Measurements from ENCODE around the gene ING5.
A peak's percentile ranks its signal among the peaks of the same experiment; 100 is the strongest.
"Not testable (repeated sequence)": the region's sequence is repeated elsewhere in the genome, so short reads cannot be mapped to it uniquely, and the experiment has no call there.

The ING5 gene

GRCh38 chr2:241734467-241735208 lies 32.8 kb downstream of the ING5 start, which contains the start of gene D2HGDH:
D2HGDH (plus strand) TSS chr2:241734630; CDS start chr2:241735225, 595 bp downstream.
- H3K4me1 ChIP-seq (ENCODE audit: control insufficient read depth in 5 of 5, insufficient read depth in 5 of 5, low read length in 5 of 5), result peaks cover 0 to 27% (median 25%) of the 10 kb centered on the region in 5 donors
- H3K9ac ChIP-seq (ENCODE audit: low read length in 5 of 5), result peak within 1 kb of the TSS in 4 of 5 donors; percentile 77 to 82 (median 78)
- H3K36me3 ChIP-seq (ENCODE audit: control insufficient read depth in 5 of 5, insufficient read depth in 5 of 5, low read length in 5 of 5), result peaks cover 0 to 8% (median 3%) of the 10 kb centered on the region in 5 donors

GRCh38 chr2:241736111-241736510 lies 34.3 kb downstream of the ING5 start:
- no peak overlapping the region for H3K27ac ChIP-seq (ENCODE audit: low read depth, low read length)
- H3K9me3 ChIP-seq (ENCODE audit: control insufficient read depth in 5 of 5, low read length in 5 of 5), result no peaks in the 10 kb centered on the region
- no peak overlapping the region for H3K4me3 ChIP-seq (ENCODE audit: low read depth in 1 of 5, low read length in 5 of 5)
- peaks cover 0 to 8% (median 4%) of the 10 kb centered on the region in 5 donors for H3K36me3 ChIP-seq (ENCODE audit: control insufficient read depth in 5 of 5, insufficient read depth in 5 of 5, low read length in 5 of 5)
- H3K9ac ChIP-seq (ENCODE audit: low read length in 5 of 5), result no peak overlapping the region
- H3K27me3 ChIP-seq (ENCODE audit: control insufficient read depth in 5 of 5, insufficient read depth in 4 of 5, low read length in 5 of 5), result no peaks in the 10 kb centered on the region
- H3K4me1 ChIP-seq (ENCODE audit: control insufficient read depth in 5 of 5, insufficient read depth in 5 of 5, low read length in 5 of 5), result peaks cover 0 to 30% (median 25%) of the 10 kb centered on the region in 5 donors

More at GRCh38 chr2:241734467-241735208, 32.8 kb downstream of the ING5 start, which contains the start of gene D2HGDH:
- H3K27me3 ChIP-seq (ENCODE audit: control insufficient read depth in 5 of 5, insufficient read depth in 4 of 5, low read length in 5 of 5), result no peaks in the 10 kb centered on the region
- no peaks in the 10 kb centered on the region for H3K9me3 ChIP-seq (ENCODE audit: control insufficient read depth in 5 of 5, low read length in 5 of 5)
- H3K27ac ChIP-seq (ENCODE audit: low read depth, low read length), result peak within 1 kb of the TSS; percentile 89
- H3K4me3 ChIP-seq (ENCODE audit: low read depth in 1 of 5, low read length in 5 of 5), result peak within 1 kb of the TSS in 4 of 5 donors; percentile 77 to 92 (median 88)

GRCh38 chr2:241738040-241738686 lies 36.3 kb downstream of the ING5 start:
- H3K36me3 ChIP-seq (ENCODE audit: control insufficient read depth in 5 of 5, insufficient read depth in 5 of 5, low read length in 5 of 5), result peaks cover 0 to 14% (median 5%) of the 10 kb centered on the region in 5 donors
- no peak overlapping the region for H3K4me3 ChIP-seq (ENCODE audit: low read depth in 1 of 5, low read length in 5 of 5)
- H3K4me1 ChIP-seq (ENCODE audit: control insufficient read depth in 5 of 5, insufficient read depth in 5 of 5, low read length in 5 of 5), result peaks cover 0 to 32% (median 25%) of the 10 kb centered on the region in 5 donors
- no peaks in the 10 kb centered on the region for H3K27me3 ChIP-seq (ENCODE audit: control insufficient read depth in 5 of 5, insufficient read depth in 4 of 5, low read length in 5 of 5)
- H3K9ac ChIP-seq (ENCODE audit: low read length in 5 of 5), result no peak overlapping the region
- no peak overlapping the region for H3K27ac ChIP-seq (ENCODE audit: low read depth, low read length)
- H3K9me3 ChIP-seq (ENCODE audit: control insufficient read depth in 5 of 5, low read length in 5 of 5), result no peaks in the 10 kb centered on the region

- Histone ChIP-seq H3K36me3 (ENCODE audit: control insufficient read depth in 5 of 5, insufficient read depth in 5 of 5, low read length in 5 of 5) (peaks cover 0 to 24% (median 14%) of the 10 kb centered on the region in 5 donors), H3K4me1 (ENCODE audit: control insufficient read depth in 5 of 5, insufficient read depth in 5 of 5, low read length in 5 of 5) (peaks cover 0 to 25% (median 19%) of the 10 kb centered on the region in 5 donors), H3K27ac (ENCODE audit: low read depth, low read length) (no peak overlapping the region), H3K27me3 (ENCODE audit: control insufficient read depth in 5 of 5, insufficient read depth in 4 of 5, low read length in 5 of 5) (no peaks in the 10 kb centered on the region), H3K4me3 (ENCODE audit: low read depth in 1 of 5, low read length in 5 of 5) (no peak overlapping the region), H3K9ac (ENCODE audit: low read length in 5 of 5) (no peak overlapping the region), H3K9me3 (ENCODE audit: control insufficient read depth in 5 of 5, low read length in 5 of 5) (no peaks in the 10 kb centered on the region)
Observed at GRCh38 chr2:241739177-241739576, 37.3 kb downstream of the ING5 start.

GRCh38 chr2:241739651-241740050 lies 37.8 kb downstream of the ING5 start:
- no peaks in the 10 kb centered on the region for H3K9me3 ChIP-seq (ENCODE audit: control insufficient read depth in 5 of 5, low read length in 5 of 5)
- H3K4me1 ChIP-seq (ENCODE audit: control insufficient read depth in 5 of 5, insufficient read depth in 5 of 5, low read length in 5 of 5), result peaks cover 0 to 24% (median 18%) of the 10 kb centered on the region in 5 donors
- no peak overlapping the region for H3K9ac ChIP-seq (ENCODE audit: low read length in 5 of 5)
- H3K27ac ChIP-seq (ENCODE audit: low read depth, low read length), result no peak overlapping the region
- H3K36me3 ChIP-seq (ENCODE audit: control insufficient read depth in 5 of 5, insufficient read depth in 5 of 5, low read length in 5 of 5), result peaks cover 0 to 28% (median 19%) of the 10 kb centered on the region in 5 donors
- no peaks in the 10 kb centered on the region for H3K27me3 ChIP-seq (ENCODE audit: control insufficient read depth in 5 of 5, insufficient read depth in 4 of 5, low read length in 5 of 5)
- no peak overlapping the region for H3K4me3 ChIP-seq (ENCODE audit: low read depth in 1 of 5, low read length in 5 of 5)

- Histone ChIP-seq H3K4me3 (ENCODE audit: low read depth in 1 of 5, low read length in 5 of 5) (no peak overlapping the region), H3K36me3 (ENCODE audit: control insufficient read depth in 5 of 5, insufficient read depth in 5 of 5, low read length in 5 of 5) (peaks cover 0 to 42% (median 33%) of the 10 kb centered on the region in 5 donors)
Observed at GRCh38 chr2:241741016-241741415, 39.2 kb downstream of the ING5 start.

GRCh38 chr2:241742320-241742939 lies 40.6 kb downstream of the ING5 start:
- Histone ChIP-seq H3K27ac (ENCODE audit: low read depth, low read length) (no peak overlapping the region), H3K27me3 (ENCODE audit: control insufficient read depth in 5 of 5, insufficient read depth in 4 of 5, low read length in 5 of 5) (no peaks in the 10 kb centered on the region), H3K9me3 (ENCODE audit: control insufficient read depth in 5 of 5, low read length in 5 of 5) (no peaks in the 10 kb centered on the region), H3K4me3 (ENCODE audit: low read depth in 1 of 5, low read length in 5 of 5) (no peak overlapping the region), H3K9ac (ENCODE audit: low read length in 5 of 5) (no peak overlapping the region), H3K36me3 (ENCODE audit: control insufficient read depth in 5 of 5, insufficient read depth in 5 of 5, low read length in 5 of 5) (peaks cover 0 to 47% (median 34%) of the 10 kb centered on the region in 5 donors), H3K4me1 (ENCODE audit: control insufficient read depth in 5 of 5, insufficient read depth in 5 of 5, low read length in 5 of 5) (peaks cover 0 to 8% (median 4%) of the 10 kb centered on the region in 5 donors)

More at GRCh38 chr2:241741016-241741415, 39.2 kb downstream of the ING5 start:
- Histone ChIP-seq H3K9ac (ENCODE audit: low read length in 5 of 5) (peak overlapping the region in 2 of 5 donors; percentile 35 to 52), H3K4me1 (ENCODE audit: control insufficient read depth in 5 of 5, insufficient read depth in 5 of 5, low read length in 5 of 5) (peaks cover 0 to 12% (median 9%) of the 10 kb centered on the region in 5 donors), H3K27ac (ENCODE audit: low read depth, low read length) (no peak overlapping the region), H3K9me3 (ENCODE audit: control insufficient read depth in 5 of 5, low read length in 5 of 5) (no peaks in the 10 kb centered on the region), H3K27me3 (ENCODE audit: control insufficient read depth in 5 of 5, insufficient read depth in 4 of 5, low read length in 5 of 5) (no peaks in the 10 kb centered on the region)

GRCh38 chr2:241743008-241743407 lies 41.2 kb downstream of the ING5 start:
- peaks cover 0 to 47% (median 34%) of the 10 kb centered on the region in 5 donors for H3K36me3 ChIP-seq (ENCODE audit: control insufficient read depth in 5 of 5, insufficient read depth in 5 of 5, low read length in 5 of 5)
- not testable (repeated sequence) for H3K9me3 ChIP-seq (ENCODE audit: control insufficient read depth in 5 of 5, low read length in 5 of 5); H3K9ac ChIP-seq (ENCODE audit: low read length in 5 of 5); H3K4me1 ChIP-seq (ENCODE audit: control insufficient read depth in 5 of 5, insufficient read depth in 5 of 5, low read length in 5 of 5); H3K4me3 ChIP-seq (ENCODE audit: low read depth in 1 of 5, low read length in 5 of 5); H3K27ac ChIP-seq (ENCODE audit: low read depth, low read length); H3K27me3 ChIP-seq (ENCODE audit: control insufficient read depth in 5 of 5, insufficient read depth in 4 of 5, low read length in 5 of 5)

- Histone ChIP-seq H3K4me1 (ENCODE audit: control insufficient read depth in 5 of 5, insufficient read depth in 5 of 5, low read length in 5 of 5) (peaks cover 0 to 5% (median 0%) of the 10 kb centered on the region in 5 donors), H3K9ac (ENCODE audit: low read length in 5 of 5) (no peak overlapping the region), H3K27me3 (ENCODE audit: control insufficient read depth in 5 of 5, insufficient read depth in 4 of 5, low read length in 5 of 5) (no peaks in the 10 kb centered on the region), H3K9me3 (ENCODE audit: control insufficient read depth in 5 of 5, low read length in 5 of 5) (no peaks in the 10 kb centered on the region), H3K36me3 (ENCODE audit: control insufficient read depth in 5 of 5, insufficient read depth in 5 of 5, low read length in 5 of 5) (peaks cover 0 to 43% (median 33%) of the 10 kb centered on the region in 5 donors), H3K27ac (ENCODE audit: low read depth, low read length) (no peak overlapping the region), H3K4me3 (ENCODE audit: low read depth in 1 of 5, low read length in 5 of 5) (no peak overlapping the region)
Observed at GRCh38 chr2:241743620-241744019, 41.8 kb downstream of the ING5 start.

Measured in subcutaneous abdominal adipose tissue (tissue), 5 donors.